ENCODE data around the gene FAM227A.
"Not testable (repeated sequence)": the region's sequence is repeated elsewhere in the genome, so short reads cannot be mapped to it uniquely, and the experiment has no call there.

Gene FAM227A

DNA sequence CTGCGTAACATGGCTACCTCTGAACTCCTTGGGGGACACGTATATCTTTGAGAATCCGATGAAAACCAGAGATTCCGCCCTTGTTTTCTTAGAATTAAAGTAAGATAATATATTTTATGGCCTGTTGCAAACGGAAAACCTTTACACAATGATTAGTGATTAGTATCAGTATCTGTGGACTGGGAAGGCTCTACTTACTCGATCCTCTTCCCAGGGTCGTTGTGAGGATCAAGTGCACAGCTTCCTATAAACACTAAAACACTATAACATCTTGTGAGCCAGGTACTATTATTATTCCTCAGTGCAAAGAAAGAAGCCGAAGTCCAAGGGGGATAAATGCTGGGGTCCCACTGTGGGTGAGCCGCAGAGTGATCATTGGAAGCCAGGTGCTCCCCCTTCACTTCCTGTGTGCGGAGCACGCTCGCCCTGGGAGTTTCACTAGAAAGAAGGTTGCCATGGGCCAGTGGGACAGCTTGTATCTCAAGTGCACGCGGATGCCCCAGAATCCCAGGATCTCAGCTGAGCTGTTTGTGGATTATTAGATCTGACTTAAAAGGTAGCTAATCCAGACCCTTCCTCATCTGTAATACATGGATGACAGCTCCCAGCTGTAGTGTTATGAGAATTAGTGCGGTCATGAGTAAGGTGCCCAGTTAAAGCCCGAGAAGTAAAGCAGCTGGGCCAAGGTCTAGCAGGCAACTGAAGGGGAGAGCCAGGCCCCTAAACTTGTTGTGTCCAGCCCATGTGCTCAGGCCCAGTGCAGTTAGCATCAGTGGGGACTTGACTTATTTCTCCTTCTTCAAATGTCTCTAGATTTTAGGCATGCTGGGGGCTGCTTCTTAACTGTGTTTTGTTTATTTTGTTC is 1.1 kb upstream of the FAM227A start:
- no peak for DNase-seq (ENCODE audit: low read depth)

DNA sequence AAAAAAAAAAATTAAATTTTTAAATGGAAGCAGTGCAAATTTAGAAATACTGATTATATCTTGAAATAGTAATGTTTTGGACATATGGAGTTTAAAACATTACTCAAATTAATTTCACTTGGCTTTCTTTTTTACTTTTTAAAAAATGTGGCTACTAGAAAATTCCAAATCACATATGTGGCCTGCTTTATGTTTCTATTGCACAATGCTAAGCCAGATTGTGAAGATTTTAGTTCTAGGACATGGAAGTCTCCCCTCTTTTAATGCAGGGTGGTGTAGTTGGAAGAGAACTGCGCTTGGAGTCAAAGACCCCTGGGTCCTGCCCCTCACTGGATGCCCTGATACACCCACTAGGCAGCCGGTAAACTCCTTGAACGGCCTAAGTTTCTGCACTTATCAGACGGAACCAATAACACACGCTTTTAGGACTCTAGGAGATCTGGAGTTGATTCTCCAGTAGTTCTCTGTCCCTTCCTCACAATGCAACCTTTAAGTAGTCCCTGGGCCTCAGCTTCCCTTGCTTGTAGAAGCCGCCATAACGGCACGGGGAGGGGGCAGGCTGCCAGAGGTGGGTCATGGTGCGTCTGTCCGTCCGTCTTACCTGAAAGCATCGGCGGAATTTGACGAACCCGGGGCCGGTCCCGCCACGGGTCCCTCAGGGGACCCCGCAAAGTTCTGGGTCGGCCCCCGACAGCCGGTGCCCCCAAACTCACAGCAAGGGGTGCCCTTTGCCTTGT is 505 bp downstream of the FAM227A start:
- DNase-seq (ENCODE audit: low read depth), result no peak

DNA sequence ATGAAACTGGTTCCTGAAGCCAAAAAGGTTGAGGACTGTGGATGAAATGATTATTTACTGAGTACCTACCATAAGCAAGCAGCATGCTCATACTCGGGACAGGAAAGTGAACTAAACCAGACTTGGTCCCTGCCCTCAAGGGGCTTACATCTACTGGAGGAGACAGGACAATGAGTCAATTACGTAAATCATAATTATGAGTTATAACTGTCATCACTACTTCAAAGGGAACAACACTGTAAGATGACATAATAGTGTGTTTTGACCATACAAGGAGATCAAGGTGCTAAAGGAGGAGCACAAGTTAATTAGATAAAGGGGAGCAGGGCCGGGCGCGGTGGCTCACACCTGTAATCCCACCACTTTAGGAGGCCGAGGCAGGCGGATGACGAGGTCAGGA is 2.5 kb downstream of the FAM227A start:
- DNase-seq (ENCODE audit: low read depth), result no peak

- no peak for DNase-seq (ENCODE audit: low read depth)
These were observed 3.3 kb downstream of the FAM227A start for GRCh38 chr22:38652859-38653258.

DNA sequence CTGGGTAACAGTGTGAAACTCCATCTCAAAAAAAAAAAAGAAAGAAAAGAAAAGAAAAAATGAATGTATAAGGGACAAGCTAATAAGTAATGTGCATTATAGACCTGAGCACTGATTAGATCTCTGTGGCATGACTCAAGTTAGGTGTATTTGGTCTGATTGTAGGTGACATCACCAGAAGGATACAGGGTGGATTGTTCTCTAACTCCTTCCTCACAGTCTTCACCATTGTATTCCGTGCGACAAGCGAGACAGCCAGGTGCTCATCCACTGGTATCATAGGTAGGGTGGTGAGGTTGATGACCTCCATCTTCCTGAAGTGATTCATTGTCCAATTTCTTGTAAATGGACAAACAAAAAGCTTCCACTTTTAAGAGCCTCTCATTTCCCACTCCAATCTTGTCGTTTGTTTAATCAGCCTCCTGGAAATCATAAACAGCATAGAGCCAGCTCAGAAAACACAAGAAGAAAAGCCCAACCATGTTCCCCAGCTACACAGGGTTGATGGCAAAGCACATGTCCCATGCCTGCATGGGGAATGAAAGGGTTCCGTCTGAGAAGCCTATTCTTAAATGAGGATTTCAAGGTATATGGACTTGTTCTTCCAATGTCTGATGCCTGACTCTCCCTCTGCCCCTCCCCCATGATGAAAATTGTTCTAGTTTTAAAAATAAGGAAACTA is 6.2 kb downstream of the FAM227A start:
- DNase-seq (ENCODE audit: low read depth), result no peak

DNA sequence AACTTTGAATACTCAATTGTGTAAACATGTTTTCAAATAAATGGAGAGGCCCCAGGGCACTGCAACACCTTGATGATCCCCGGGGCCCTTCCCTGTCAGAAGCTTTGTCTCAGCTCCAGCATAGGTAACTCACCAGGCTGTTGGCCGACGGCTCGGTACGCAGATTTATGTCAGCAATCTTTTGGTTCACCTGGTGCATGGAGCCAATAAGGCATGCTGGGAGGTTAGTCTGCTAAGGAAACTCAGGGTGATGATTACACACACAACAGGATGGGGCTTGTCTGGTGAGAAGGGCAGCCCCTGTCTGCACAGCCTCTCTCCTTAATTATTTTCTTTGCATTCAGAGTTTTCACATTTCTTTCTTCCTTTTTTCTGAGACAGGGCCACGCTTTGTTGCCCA is 10.8 kb downstream of the FAM227A start:
- no peak for DNase-seq (ENCODE audit: low read depth)

GRCh38 chr22:38644245-38644644 is 11.9 kb downstream of the FAM227A start:
- not testable (repeated sequence) for DNase-seq (ENCODE audit: low read depth)

DNA sequence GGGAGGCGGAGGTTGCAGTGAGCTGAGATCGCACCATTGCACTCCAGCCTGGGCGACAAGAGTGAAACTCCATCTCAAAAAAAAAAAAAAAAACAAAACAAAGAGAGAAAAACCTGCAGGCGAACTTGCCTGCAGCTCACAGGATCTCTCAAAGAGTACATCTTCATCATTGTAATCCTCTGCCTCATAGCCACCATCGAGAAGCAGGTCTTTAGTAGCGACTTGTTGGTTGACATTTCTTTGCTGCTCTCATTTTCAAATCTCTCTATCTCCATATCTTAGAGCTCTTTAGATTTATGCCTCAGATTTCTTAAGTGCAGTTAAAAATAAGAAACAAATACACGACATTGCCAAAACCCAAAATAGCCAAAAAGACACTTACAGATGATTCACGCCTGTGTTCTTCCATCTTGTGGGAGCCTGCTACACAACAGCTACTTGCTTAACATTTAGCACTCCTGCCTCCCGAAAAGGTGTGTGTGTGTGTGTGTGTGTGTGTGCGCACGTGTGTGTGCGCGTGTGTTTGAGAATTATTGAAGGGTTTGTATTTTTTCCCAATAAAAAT is 14.6 kb downstream of the FAM227A start:
- no peak for DNase-seq (ENCODE audit: low read depth)

DNA sequence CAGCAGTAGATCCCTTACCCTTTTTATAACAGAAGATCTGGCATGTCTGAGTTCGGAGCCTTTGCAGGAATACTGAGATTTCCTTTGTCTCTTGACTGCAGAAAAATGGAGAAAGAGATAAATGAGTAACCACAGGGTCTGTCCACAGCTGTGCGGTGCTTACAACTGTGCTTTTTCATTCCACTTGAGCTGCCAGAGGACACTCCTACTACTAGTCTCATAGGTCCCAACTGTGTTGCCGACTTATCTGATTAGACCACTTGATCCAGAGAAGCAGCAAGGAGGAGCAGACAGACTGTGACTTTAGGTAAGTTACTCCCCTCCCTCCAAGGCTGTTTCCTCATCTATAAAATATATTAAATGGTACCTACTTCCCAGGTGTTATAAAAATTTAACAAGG is 17.5 kb downstream of the FAM227A start:
- DNase-seq (ENCODE audit: low read depth), result no peak

DNA sequence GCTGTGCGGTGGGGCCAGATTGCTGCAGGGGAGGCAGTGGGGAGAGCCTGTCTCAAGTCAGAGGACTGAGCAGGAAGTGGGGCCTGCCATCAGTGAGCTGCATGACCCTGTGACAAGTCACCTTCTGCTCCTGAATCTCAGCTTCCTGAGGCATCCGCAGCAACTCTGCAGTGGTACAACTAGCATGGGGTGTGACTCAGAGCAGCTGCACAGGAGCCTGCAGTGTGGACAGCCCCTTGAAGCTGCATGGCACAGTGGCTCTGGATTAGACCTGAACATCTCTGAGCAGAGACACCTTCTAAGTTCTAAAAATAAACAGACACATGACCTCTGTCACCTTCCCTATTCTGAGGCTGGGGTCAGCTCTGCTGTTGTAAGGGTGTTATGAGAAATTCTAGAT is 18.0 kb downstream of the FAM227A start:
- DNase-seq (ENCODE audit: low read depth), result no peak

GRCh38 chr22:38632528-38632927 is 23.7 kb downstream of the FAM227A start:
- no peak for DNase-seq (ENCODE audit: low read depth)

GRCh38 chr22:38631724-38632123 is 24.5 kb downstream of the FAM227A start:
- peak; percentile 35 for DNase-seq (ENCODE audit: low read depth)

DNA sequence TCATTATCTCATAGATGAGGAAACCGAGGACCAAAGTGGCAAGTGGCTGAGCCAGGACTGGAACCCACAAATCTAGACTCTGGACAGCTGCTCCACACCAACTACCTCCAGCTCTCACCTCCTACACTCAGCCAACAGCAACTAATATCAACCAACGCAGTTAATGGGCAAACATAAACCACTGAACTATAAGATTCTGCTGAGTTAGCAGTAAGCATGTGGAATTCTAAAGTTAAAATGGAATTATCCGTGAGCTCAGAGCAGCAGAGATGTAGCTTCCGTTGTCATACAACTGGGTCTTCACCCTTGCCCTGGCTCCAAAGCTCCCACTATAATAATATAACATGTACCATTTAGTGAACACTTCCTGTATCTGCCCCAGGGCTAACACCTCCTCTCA is 27.1 kb downstream of the FAM227A start:
- no peak for DNase-seq (ENCODE audit: low read depth)

DNA sequence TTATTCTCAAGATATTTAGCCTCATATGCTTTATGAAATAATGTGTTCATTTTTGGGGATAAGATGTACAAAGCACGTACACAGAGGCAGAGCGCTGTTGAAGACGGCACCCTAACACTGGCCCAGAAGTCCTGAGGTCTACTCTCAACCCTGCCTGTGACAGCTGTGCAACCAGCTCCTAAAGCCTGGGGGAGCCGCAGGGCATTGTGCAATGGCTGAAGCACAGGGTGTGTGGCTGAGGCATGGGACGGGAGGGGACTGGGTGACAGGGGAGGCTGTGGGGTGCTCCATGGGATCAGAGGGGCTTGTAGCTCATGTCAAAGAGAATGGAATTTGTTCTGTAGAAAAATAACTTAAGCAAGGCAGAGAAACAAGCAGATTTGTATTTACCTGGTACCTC is 27.7 kb downstream of the FAM227A start:
- no peak for DNase-seq (ENCODE audit: low read depth)

DNA sequence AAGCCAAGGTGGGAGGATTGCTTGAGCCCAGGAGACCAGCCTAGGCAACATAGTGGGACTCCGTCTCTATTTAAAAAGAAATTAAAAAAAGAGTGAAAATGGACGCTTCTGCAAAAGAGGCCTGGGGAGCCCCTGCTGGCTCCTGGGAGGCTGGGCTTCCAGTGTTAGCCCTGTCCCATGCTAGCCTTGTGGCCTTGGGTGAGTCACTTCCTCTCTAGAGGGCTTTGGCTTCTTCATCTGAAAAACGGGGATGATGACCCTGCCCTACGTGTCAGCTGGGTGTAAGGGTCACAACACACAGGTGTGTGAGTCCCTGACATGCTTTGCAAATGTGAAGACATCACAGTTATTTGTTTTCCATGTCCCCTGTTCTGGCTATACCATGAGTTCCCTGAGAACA is 32.8 kb downstream of the FAM227A start:
- DNase-seq (ENCODE audit: low read depth), result no peak

DNA sequence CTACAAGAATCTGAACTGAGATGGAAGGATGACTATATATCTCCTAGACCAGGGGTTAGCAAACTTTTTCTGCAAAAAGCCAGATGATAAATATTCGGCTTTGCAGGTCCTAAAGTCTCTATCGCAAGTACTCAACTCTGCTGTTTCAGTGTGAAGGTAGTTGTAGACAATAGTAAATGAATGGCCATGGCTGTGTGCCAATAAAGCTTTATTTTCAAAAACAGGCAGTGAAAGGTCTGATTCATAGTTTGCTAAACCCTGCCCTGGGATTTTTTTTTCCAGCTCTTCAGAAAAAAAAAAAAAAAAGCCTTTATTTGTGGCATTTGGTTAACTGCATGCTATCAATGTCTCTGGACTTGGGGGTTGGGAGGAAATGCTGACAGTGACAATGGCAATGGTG is 37.5 kb downstream of the FAM227A start:
- DNase-seq (ENCODE audit: low read depth), result no peak

DNA sequence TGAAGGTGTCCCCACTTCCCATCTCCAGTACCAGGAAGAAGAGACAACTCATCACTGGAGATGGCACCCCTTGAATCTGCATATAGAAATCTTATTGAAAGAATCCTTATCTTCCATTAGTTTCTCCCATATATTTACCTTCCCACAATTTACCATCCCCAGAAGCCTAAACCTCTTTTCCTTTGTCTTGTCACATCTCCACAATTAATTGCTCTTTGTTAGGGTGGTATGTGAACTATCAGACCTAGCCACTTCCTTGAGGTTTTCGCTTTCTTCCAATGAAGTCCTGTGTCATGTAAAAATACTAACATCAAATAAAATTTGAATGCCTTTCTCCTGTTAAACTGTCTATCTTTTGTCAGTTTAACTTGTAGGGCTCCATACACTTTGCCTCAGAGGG is 37.9 kb downstream of the FAM227A start:
- no peak for DNase-seq (ENCODE audit: low read depth)

DNA sequence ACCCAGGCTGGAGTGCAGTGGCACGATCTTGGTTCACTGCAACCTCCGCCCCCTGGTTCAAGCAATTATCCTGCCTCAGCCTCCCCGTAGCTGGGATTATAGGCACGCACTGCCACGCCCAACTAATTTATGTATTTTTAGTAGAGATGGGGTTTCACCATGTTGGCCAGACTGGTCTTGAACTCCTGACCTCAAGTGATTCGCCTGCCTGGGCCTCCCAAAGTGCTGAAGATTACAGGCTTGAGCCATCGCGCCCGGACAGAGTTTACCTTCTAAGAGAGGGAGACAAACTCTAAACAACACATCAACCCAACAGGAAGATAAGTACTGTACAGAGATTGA is 41.2 kb downstream of the FAM227A start:
- not testable (repeated sequence) for DNase-seq (ENCODE audit: low read depth)

DNA sequence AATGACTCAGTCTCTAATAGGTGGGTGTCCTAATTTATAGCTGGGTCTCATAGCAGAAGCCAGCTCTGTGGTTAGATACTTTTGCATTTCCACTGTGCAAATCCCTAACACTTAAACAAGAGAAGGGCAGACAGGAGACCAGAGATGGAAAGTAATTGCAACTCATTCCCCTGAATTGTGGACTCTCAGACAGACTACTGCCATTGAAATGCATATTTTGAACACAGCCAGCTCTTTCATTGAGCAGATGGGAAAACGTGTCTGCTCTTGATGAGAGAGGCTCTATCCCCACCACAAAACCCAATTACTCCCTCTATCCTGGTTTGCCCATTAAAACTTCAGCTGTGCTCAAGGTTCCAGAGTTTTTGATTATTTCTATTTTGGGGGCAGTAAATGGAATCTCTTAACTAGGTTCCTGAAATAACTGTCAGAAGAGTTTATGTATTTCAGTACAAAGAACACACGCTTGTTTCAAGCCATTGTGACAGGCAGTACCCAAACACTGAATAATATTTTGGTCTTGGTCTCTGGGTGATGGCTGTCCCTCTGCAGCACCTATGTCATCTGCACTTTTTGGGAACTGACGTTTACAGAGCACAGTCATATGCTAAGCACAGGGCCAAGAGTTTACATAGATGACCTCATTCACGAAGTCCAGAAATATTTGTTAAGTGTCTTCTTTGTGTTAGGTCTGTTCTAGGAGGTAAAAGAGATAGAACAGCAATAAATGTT is 41.7 kb downstream of the FAM227A start:
- DNase-seq (ENCODE audit: low read depth), result no peak

DNA sequence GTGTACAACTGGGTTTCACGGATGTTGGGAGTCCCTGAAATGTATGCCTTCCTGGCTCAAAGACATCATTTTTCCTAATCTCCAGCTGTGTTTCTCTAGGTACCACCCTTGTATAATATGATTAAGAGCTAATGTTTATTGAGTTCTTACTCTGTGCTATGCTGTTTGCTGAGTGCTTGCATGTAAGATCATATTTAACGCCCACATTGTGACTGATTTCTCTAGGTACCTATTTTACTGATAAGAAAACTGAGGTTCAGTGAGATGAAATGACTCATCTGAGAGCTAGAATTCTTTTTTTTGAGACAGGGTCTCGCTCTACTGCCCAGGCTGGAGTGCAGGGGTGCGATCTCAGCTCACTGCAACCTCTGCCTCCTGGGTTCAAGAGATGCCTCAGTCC is 42.6 kb downstream of the FAM227A start:
- no peak for DNase-seq (ENCODE audit: low read depth)

GRCh38 chr22:38612217-38613006 is 43.8 kb downstream of the FAM227A start:
- DNase-seq (ENCODE audit: low read depth), result no peak

Measured in CMK (cell line).